ENCODE data around the gene IRF4. TPM values are rescaled to one million over a fixed set of nuclear protein-coding genes. Genes with fewer than 3 reads are reported as not detected.
A peak's percentile ranks its signal among the peaks of the same experiment; 100 is the strongest.

The IRF4 gene
- total RNA-seq, 3 donors from 2014 or later: 2.8 to 10.5 (median 4.5) TPM

GRCh38 chr6:397056-397455 lies 5.5 kb downstream of the IRF4 start:
- H3K4me3 ChIP-seq: no peak overlapping the region
- no peaks in the 10 kb centered on the region for H3K9me3 ChIP-seq
- DNase-seq: no peak
- H3K36me3 ChIP-seq (ENCODE audit: low read depth): no peaks in the 10 kb centered on the region
- peaks cover 7% of the 10 kb centered on the region for H3K4me1 ChIP-seq (ENCODE audit: low read depth)
- intact Hi-C loops (cut with DNase I, micrococcal nuclease): no loop called here
- TF ChIP-seq CTCF (IDR thresholded peaks at IDR 0.05): no peak
- ATAC-seq: no peak

GRCh38 chr6:397604-398003 lies 6.1 kb downstream of the IRF4 start:
- TF ChIP-seq CTCF (IDR thresholded peaks at IDR 0.05): no peak
- intact Hi-C loops (cut with DNase I, micrococcal nuclease): no loop called here
- Histone ChIP-seq H3K4me3 (no peak overlapping the region), H3K36me3 (ENCODE audit: low read depth) (no peaks in the 10 kb centered on the region), H3K9me3 (no peaks in the 10 kb centered on the region), H3K4me1 (ENCODE audit: low read depth) (peaks cover 5% of the 10 kb centered on the region)
- DNase-seq (no peak), ATAC-seq (no peak)

GRCh38 chr6:398065-398464 lies 6.5 kb downstream of the IRF4 start:
- TF ChIP-seq CTCF (IDR thresholded peaks at IDR 0.05): no peak
- no peak for ATAC-seq
- Histone ChIP-seq H3K36me3 (ENCODE audit: low read depth) (no peaks in the 10 kb centered on the region), H3K9me3 (no peaks in the 10 kb centered on the region), H3K4me3 (no peak overlapping the region), H3K4me1 (ENCODE audit: low read depth) (peaks cover 1% of the 10 kb centered on the region)
- DNase-seq: no peak
- intact Hi-C loops (cut with DNase I, micrococcal nuclease): no loop called here

- no peaks in the 10 kb centered on the region for H3K4me1 ChIP-seq (ENCODE audit: low read depth)
- no peak for TF ChIP-seq CTCF (IDR thresholded peaks at IDR 0.05)
- no peak overlapping the region for H3K4me3 ChIP-seq
- no peaks in the 10 kb centered on the region for H3K9me3 ChIP-seq
- no peaks in the 10 kb centered on the region for H3K36me3 ChIP-seq (ENCODE audit: low read depth)
- ATAC-seq (no peak), DNase-seq (no peak)
- intact Hi-C loops (cut with DNase I, micrococcal nuclease): no loop called here
These were observed 7.1 kb downstream of the IRF4 start for GRCh38 chr6:398558-399078.

GRCh38 chr6:399785-400534 lies 8.4 kb downstream of the IRF4 start:
- Histone ChIP-seq H3K9me3 (no peaks in the 10 kb centered on the region), H3K36me3 (ENCODE audit: low read depth) (no peaks in the 10 kb centered on the region), H3K4me1 (ENCODE audit: low read depth) (peaks cover 2% of the 10 kb centered on the region), H3K4me3 (no peak overlapping the region)
- intact Hi-C loops (cut with DNase I, micrococcal nuclease): no loop called here
- ATAC-seq: peak; percentile 49
- TF ChIP-seq CTCF (IDR thresholded peaks at IDR 0.05): no peak
- DNase-seq: no peak
